ENCODE measurements around the gene DNAH11.

DNAH11 gene

GRCh38 chr7:21542891-21543527 lies at the start of gene DNAH11:
Gene DNAH11, plus strand, starts transcription at chr7:21543039. Its CDS starts 207 bp downstream, at chr7:21543246.
- no peak for DNase-seq (ENCODE audit: insufficient read length, low spot score)
- TF ChIP-seq, protein P1, sequence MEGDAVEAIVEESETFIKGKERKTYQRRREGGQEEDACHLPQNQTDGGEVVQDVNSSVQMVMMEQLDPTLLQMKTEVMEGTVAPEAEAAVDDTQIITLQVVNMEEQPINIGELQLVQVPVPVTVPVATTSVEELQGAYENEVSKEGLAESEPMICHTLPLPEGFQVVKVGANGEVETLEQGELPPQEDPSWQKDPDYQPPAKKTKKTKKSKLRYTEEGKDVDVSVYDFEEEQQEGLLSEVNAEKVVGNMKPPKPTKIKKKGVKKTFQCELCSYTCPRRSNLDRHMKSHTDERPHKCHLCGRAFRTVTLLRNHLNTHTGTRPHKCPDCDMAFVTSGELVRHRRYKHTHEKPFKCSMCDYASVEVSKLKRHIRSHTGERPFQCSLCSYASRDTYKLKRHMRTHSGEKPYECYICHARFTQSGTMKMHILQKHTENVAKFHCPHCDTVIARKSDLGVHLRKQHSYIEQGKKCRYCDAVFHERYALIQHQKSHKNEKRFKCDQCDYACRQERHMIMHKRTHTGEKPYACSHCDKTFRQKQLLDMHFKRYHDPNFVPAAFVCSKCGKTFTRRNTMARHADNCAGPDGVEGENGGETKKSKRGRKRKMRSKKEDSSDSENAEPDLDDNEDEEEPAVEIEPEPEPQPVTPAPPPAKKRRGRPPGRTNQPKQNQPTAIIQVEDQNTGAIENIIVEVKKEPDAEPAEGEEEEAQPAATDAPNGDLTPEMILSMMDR (IDR thresholded peaks at IDR 0.05; ENCODE audit: insufficient read depth, missing control alignments), result no peak

DNA sequence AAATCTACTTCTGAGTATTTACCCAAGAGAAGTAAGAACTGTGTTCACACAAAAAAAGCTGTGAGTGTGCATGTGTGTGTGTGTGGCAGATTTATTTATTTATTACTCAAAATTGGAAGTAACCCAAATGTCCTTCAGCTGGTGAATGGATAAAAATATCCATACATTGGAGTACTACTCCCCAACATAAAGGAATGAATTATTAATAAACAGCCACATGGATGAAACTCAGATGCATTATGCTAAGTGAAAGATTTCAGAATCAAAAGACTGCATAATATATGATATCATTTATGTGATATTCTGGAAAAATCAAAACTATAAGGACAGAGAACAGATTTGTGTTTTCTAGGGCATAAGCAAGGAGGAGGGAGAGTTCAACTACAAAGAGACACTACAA lies 47.1 kb upstream of the DNAH11 start:
- TF ChIP-seq, protein P1 (IDR thresholded peaks at IDR 0.05; ENCODE audit: insufficient read depth, missing control alignments), result no peak
- FAIRE-seq (no peak), DNase-seq (ENCODE audit: insufficient read length, low spot score) (no peak)

More at GRCh38 chr7:21542891-21543527, at the start of gene DNAH11:
- no peak for FAIRE-seq

DNA sequence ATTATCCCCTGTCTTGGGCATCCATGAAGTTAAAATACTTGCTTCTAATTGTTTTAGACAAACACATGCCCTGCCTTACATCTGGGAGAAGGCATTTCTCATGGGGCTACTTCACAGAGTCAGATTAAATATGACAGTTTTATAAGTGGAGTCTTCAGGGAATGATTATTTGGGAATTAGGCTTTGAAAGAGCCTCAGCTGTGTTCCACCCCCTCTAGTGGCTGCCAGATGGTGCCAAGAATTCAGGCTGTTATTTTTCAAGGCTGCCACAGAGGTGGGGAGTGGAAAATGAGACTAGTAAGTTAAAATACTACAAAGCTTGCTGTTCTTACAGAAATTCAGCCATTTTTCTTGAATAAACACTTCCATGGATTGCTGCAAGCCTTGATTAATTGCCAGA lies 45.8 kb upstream of the DNAH11 start:
- TF ChIP-seq, protein P1 (IDR thresholded peaks at IDR 0.05; ENCODE audit: insufficient read depth, missing control alignments), result no peak
- DNase-seq (ENCODE audit: insufficient read length, low spot score) (no peak), FAIRE-seq (no peak)

GRCh38 chr7:21500117-21500832 lies 42.6 kb upstream of the DNAH11 start:
- TF ChIP-seq, protein P1 (IDR thresholded peaks at IDR 0.05; ENCODE audit: insufficient read depth, missing control alignments), result no peak

DNA sequence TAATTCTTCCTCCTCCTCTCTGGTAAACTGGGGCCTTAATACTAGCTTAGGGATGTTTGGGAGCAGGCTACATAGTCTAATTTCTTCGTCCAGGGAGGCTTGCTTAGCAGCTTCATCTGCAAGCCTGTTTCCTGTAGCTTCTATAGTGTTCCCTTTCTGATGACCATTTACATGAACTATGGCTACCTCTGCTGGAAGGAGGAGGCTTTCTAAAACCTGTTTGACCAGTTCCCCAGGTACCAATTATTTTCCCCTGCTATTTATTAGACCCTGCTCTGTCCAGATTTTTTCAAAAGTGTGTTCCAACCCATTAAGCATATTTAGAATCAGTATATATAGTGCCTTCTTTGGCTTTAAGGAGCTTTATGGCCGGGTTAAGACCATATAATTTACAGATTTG lies 38.8 kb upstream of the DNAH11 start:
- DNase-seq (ENCODE audit: insufficient read length, low spot score) (no peak), FAIRE-seq (no peak)
- TF ChIP-seq, protein P1 (IDR thresholded peaks at IDR 0.05; ENCODE audit: insufficient read depth, missing control alignments), result no peak

More at GRCh38 chr7:21500117-21500832, 42.6 kb upstream of the DNAH11 start:
- no peak for FAIRE-seq
- DNase-seq (ENCODE audit: insufficient read length, low spot score), result no peak

DNA sequence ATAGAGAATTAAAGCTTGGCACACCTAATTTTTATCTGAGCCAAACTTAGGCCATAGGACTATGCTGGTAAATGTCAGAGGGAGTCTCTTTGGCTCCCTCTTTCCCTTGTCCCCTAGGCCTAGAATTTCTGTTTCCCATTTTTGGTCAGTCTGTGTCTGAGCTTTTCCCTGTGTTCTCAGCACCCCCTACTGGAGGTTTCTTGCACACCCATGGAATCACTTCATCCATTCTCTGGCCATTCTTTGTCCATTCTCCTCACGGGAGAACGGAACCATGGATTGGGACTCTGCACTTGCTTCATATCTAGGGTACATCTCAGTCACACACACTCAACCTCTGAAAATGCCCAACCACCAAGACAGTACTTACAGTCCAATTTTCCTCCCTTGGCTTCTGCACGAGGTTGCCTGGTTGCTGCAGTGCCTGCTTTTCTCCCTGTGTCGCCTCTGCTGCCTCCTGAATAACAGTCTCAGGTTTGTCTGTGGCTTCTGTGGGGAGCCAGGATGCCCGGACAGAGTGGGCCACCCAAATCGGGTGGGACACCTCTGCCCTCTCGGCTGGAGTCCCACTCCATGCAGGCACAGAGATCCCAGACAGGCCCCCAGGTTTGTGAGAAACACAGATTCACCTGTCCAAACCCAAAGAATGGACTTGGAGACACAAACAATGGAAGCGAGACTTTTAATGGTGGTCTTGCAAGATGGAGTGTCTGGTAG lies 35.1 kb upstream of the DNAH11 start:
- TF ChIP-seq, protein P1 (IDR thresholded peaks at IDR 0.05; ENCODE audit: insufficient read depth, missing control alignments), result peak; percentile 62
- DNase-seq (ENCODE audit: insufficient read length, low spot score) (no peak), FAIRE-seq (no peak)

Data from D721Med (cell line).